HG02678 (cell line): ENCODE data around the gene SERPINB8.
"Not testable (repeated sequence)": the region's sequence is repeated elsewhere in the genome, so short reads cannot be mapped to it uniquely, and the experiment has no call there.

Experiments
- ATAC-seq: cut with Tn5 transposase; IDR thresholded peaks from one replicate; pipeline ENCODE4 v1.9.1; 2021; ENCODE audit warnings: mild to moderate bottlenecking, moderate library complexity; ENCODE audit not compliant: unreplicated experiment

Gene SERPINB8, protein sequence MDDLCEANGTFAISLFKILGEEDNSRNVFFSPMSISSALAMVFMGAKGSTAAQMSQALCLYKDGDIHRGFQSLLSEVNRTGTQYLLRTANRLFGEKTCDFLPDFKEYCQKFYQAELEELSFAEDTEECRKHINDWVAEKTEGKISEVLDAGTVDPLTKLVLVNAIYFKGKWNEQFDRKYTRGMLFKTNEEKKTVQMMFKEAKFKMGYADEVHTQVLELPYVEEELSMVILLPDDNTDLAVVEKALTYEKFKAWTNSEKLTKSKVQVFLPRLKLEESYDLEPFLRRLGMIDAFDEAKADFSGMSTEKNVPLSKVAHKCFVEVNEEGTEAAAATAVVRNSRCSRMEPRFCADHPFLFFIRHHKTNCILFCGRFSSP

DNA sequence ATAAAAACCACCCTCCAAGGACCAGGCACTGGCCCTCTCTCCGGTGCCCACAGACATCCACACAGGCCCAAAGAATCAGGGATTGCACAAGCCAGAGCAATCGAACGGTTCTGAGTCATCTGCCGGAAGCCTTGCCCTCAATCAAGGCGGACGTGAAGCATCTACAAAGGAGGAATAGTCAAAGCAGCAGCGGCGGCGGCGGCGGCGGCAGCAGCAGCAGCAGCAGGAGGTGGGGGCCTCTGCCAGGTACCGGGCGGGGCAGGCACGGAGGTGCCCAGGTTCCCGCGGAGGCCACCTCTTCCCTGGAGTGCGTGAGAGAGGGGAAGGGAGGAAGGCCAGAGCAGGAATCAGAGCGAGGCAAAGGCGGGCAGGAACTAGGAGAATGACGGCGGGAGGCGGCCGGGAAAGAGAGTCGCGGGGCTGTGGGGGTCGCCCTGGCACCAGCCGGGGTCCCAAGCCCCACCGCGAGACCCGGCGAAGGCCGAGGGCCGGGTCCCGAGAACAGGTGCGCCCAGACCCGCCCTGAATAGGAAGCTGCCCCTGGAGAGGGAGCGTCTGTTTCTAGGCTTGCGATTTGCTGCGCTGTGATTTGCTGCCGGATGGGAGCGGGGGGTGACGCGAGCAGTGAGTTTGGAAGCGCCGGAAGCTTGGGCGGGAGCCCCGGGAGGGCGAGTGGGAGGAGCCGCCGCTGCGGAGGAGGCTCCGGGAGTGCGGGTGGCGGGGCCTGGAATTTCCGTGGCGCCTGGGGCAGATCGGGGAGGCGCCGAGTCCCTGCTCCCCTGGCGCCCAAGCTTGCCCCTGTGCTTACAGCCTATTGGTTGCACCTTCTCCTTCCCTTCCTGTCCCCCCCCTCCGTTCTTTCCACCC, at the start of gene SERPINB8:
Gene SERPINB8 (plus strand): TSS at position 140 of the 867 bp plus-strand sequence. CDS start 8,228 bp downstream, outside the sequence.
- peak; percentile 92 for ATAC-seq

DNA sequence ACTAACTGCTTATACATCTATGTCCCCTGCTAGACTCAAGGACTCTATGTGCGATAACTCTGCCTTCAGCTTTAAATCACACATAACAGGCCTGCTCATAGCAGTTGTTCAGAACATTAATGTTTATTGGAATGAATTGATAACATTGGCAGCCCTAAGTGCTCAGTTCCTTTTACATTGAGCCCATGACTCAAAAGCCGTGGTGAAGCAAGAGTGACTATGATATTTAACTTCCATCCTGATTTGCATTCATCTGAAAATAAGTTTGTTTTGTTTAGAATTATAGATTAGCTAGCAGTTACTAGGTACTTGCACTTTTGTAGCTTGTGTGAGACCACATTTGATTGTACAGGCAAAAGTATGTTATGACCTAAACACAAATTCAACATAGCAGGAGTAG, 47.8 kb upstream of the SERPINB8 start:
- no peak for ATAC-seq

DNA sequence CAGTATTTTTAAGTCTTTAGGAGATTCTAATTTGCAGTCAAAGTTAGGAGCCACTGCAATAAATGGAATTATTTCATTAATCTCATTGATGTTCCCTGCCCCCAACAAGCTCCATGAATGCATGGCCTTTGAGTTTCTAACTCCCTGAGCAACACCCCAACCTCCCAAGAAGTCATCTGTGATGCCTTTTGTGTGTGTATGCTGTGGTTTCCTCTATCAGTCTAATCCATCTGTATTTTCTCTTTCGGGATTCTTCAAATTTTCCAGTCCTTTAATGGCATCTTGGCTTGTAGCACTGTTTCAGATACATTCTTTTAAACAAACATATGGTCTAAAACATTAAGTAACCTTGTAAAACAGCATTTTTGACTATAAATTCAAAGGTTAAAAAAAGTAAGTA, 45.3 kb upstream of the SERPINB8 start:
- no peak for ATAC-seq

- ATAC-seq = no peak
These were observed 41.5 kb upstream of the SERPINB8 start for GRCh38 chr18:63928331-63928730.

DNA sequence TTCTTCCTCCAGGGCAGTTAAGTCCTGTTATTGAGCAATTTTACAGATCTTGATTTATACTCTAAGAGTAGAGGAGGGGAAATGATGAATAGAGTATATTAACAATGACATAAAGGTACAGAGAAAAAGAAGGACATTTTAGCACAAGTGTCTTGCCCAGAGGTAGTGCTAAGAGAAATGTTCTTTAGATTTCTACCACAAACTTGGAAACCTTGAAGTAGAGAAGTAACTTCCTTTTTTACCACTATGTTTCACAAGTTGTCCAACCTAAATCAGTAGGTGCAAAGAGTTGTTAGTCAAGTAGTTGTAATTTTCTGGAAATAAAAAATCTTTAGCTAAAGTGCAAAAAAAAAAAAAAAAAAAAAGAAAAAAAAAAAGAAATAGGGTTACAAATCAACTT, 40.5 kb upstream of the SERPINB8 start:
- ATAC-seq = not testable (repeated sequence)

DNA sequence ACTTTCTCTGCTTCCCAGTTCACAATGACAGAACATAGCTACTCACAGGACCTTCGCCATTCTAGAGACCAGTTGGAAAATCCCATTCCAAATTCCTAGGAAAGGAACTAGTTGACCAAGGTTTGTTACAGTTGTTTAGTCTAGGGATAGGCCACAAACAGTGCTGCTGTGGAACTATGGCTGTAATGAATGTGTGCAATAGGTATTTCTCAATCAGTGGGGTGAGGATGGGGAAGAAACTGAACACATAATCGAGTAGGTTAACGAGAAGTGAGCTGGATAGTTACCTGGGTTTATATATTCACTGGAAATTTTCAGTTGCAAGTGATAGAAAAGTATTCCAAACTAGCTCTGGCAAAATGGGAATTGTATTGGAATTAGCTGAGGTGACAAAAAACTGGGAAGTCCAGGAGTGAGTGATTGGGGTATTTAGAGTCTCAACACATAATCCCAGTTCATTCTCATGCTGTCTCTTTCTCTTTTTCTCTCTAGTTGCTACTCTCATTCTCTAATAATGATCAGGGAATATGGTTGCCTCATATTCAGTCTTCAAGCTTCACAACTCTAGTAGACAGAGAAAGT, 39.0 kb upstream of the SERPINB8 start:
- ATAC-seq = no peak

DNA sequence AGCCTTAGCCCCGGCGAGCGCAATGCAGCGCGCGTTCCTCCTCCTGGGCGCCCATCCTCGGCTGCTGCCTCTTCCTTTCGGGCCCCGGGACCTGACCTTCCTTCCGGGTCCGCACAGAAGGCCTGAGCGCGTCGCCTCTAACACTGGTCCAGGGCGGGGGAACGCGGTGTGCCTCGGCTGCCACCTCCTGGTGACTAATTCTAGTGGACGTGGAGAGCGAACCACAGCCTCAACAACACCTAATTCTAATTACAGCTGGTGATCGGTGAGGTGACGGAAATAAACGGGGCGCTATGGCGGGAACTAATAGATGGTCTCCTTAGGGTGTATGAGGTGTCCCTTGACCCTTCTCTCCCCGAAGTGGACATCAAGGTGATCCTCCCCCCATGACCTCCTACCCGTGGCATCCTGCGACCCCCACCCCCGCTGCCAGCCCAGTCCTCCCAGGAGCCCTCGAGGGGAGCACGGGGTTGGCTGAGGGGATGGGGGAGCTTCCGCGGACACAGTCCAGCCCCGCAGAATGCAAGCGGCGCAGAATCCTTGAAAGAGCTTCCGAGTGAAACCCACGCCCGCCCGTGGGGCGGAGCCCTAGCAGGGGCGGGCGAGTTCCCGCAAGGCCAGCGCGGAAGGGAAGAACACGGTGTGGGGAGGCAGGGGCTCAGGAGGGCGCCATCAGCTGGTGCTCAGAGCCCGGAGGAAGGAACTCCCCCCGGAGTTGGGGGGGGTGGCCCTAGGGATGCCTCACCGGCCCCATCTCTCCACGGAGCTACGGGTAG, 33.5 kb upstream of the SERPINB8 start:
- peak; percentile 96 for ATAC-seq

DNA sequence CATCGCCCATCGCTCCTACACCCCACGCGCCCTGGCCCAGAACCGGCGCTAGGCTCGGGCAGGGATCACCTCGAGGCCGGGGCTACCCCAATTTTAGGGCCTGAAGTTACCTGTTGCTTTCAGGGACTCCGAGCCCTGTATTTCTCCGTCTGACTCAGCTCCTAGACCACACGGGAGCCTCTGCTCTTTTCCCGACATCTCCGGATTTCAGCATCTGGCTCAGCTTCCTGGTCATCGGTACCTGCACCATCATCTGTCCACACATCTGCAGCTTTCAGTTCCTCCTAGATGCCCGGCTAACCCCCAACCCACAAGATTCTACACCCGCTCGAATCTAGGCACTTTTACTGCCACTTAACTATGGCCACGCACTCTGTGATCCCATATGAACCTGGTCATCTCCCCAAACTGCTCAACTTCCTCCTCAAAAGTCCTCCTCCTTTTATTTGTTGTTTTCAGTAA, 32.9 kb upstream of the SERPINB8 start:
- ATAC-seq = peak; percentile 30

DNA sequence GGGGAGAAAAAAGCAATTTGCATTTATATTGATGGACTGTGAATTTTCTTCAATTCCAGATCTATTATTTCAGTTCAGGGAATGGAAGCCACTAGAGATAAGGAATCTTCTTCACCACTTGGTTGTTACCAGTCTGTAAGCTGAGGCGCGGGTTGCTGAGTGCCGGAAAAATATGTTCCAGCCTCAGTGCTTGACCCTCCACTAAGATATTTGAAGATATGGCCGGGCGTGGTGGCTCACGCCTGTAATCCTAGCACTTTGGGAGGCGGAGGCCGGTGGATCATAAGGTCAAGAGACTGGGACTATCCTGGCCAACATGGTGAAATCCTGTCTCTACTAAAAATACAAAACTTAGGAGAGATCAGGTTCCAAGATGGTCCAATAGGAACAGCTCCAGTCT, 29.9 kb upstream of the SERPINB8 start:
- ATAC-seq = no peak

DNA sequence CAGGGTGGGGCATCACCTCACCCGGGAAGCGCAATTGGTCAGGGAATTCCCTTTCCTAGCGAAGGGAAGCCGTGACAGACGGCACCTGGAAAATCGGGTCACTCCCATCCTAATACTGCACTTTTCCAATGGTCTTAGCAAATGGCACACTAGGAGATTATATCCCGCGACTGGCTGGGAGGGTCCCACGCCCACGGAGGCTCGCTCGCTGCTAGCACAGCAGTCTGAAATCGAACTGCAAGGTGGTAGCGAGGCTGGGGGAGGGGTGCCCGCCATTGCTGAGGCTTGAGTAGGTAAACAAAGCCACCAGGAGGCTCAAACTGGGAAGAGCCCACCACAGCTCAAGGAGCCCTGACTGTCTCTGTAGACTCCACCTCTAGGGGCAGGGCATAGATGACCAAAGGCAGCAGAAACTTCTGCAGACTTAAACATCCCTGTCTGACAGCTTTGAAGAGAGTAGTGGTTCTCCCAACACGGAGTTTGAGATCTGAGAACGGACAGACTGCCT, 29.3 kb upstream of the SERPINB8 start:
- not testable (repeated sequence) for ATAC-seq

DNA sequence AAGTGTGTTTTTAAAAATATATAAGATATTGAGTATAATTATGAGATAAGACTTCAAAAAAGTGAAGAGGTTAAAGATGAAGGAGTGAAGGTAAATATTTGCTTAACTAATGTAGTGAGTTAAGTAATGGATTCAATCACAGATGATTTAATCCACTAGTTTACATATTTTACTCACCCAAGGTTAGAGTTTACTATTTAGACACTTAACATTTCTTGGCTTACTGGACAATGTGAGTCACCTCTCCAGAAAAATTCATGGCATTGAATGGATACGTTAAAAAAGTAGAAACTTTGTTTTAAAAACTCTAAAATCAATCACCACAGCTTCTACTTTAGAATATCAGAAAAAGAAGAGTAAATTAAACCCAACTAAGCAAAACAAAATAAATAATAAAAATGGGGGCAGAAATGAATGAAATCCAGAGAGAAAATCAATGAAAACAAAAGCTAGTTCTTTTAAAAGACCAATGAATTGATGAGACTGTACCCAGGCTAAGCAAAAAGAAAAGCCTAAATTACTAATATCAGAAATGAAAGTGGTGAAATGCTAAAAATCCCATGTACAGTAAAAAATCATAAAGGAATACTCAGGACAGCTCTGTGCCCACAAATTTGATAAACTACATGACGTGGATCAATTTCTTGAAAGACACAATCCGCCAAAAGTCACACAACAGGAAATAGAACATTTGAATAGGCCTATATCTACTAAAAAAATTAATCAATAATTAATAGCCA, 22.7 kb upstream of the SERPINB8 start:
- ATAC-seq = no peak

DNA sequence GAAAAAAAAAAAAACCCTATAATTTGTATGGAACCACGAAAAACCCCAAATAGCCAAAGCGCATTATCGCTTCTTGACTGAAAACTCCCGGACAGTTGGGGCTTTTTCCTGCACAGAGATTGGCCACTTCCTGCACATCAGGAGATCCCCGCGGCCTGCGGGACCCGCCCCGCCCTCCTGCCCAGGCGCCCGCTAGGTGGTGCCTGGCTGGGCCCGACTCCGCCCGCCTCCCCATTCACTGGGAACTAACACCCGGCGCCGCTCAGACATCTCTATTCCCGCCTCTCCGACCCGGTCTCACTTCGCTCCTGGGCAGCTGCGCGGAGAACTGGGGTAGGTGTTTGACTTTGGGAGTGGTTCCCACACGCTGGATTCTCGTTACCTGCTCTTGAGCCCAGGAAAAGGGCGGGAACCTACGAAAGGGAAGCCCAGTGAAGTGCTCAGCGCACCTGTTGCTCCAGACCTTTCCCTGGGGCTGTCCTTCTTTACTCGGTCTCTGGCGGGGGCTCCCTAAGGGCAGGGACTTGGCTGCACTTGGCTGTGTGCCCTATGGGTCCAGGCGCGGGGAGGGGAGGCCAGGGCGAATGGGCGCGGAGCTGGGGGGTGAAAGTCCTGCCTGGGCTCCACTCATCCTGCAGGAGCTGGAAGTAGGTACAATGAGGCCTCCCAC, 20.7 kb upstream of the SERPINB8 start, which contains the start of gene HMSD:
Gene HMSD (plus strand): TSS at position 234 of the 670 bp plus-strand sequence. CDS start 4,155 bp downstream, outside the sequence.
- ATAC-seq = peak; percentile 95

- ATAC-seq = peak; percentile 38
These were observed 18.6 kb upstream of the SERPINB8 start for GRCh38 chr18:63951302-63951705.

GRCh38 chr18:63953811-63954210, 16.1 kb upstream of the SERPINB8 start:
- ATAC-seq = no peak

DNA sequence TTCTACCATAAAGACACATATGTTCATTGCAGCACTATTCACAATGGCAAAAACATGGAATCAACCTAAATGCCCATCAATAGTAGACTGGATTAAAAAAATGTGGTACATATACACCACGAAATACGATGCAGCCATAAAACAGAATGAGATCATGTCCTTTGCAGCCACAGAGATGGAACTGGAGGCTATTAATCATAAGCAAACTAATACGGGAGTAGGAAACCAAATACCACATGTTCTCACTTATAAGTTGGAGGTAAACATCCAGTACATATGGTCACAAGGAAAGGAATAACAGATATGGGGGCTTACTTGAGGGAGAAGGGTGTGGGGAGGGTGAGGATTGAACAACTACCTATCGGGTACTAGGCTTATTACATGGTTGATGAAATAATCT, 13.1 kb upstream of the SERPINB8 start:
- ATAC-seq = no peak

DNA sequence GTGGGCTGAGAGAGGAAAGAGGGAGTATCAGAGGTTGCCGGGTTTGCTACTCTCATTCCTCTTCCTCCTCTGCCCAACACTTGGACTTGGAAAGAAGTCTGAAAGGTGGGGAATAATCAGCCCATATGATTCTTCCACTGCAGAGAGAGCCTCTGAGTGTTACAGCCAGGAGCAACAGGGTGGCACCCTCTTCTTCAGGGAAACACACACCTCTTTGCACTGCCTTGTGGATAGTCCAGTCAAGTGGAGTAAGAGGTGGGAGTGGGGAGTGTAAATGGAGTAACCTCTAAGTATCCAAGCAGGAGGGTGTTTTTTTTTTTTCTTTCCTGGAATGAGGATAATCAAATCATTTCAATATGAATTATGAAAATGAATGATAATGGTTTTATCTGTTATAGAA, 9.0 kb upstream of the SERPINB8 start:
- no peak for ATAC-seq

DNA sequence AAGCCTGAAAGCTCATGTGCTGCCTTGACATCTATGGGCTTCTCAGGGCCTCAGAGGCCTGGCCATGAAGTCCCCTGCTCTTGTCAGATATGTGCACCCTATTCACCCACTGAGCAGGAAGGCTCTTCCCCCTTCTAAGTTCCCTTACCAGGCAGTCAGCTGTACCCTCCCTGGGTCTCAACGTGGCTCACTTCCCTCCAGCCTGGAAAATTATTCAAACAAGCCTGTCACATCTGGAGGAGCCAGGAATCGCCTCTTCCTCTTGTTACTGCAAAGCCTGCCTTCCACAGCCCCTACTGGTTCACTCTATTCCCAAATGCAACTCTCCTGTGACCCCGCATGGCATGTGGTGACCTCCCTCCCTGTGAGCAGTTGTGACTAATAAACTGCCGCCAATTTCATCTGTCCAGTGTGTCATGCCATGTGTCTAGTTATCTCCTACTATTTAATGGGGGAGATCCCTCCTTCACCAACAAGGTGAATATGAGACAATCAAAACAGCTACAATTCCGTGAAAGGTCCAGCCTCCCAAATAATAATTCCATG, 8.4 kb upstream of the SERPINB8 start:
- no peak for ATAC-seq

DNA sequence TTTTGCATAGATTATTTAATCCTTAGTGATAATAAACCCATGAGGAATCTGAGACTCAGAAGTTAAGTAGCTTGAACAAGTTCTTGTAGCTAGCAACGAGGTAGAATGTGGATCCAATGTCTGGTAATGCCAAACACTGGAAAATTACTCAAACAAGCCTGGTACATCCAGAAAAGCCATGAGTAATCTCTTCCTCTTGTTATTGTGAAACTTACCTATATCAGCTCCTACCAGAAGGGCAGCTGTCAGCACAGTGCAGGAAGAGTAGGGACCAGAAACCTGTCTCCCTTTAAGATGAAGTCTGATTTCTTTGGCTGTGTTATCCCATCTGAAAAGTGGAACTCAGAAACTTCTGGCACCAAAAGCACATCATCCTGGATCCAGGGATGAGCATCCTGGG, 7.7 kb upstream of the SERPINB8 start:
- ATAC-seq = no peak
